GM19395 (cell line): Measurements from ENCODE around the gene CA5A.
"Not testable (repeated sequence)": the region's sequence is repeated elsewhere in the genome, so short reads cannot be mapped to it uniquely, and the experiment has no call there.

Experiments used
- ATAC-seq: cut with Tn5 transposase; IDR thresholded peaks from one replicate; pipeline ENCODE4 v1.9.1; 2021; ENCODE audit warnings: mild to moderate bottlenecking, moderate library complexity; ENCODE audit not compliant: unreplicated experiment

CA5A gene

DNA sequence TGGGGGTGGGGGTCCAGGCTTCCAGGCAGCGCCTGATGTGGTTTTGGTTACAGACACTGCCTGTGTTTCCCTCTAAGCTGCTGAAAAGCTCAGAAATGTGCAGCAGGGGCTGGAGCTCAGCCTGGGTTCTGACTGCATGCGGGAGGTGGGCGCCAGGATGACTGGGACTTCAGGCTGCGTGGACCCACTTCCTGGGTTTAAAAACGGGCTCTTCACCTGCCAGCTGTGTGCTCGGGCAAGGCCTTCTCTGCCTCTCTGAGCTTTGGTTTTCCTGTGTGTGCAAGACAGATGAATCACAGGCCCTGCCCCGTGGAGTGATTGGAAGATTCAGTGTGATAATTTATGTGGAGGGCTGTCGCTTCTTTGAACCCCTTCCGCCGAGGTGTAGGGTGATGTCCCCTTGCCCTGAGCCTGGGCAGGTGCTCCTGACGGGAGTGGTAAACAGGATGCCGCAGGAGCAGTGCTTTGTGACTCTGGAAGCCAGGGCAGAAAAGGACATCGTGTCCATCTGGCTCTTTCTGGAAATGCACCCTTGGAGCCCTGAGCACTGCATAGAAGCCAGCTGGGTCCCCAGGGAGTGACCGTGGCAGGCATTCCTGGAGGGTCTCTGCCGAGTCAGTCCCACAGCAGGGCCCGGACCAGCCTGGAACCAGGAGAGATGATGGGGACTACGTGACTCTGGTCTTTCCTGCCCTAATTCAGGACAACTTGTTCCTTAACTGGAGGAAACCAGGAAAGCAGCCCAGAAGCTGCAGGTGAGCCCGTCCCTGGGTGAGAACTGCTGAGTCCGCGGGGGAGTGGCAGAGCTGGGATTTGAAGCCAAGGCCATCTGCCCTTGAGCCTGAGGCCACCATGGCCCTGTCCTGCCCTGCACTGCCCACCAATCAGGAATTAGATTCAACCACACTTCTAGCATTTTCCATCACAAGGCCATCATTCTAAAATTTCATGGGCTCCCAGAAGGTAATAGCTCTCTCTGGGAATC is 38.5 kb downstream of the CA5A start:
- no peak for ATAC-seq

DNA sequence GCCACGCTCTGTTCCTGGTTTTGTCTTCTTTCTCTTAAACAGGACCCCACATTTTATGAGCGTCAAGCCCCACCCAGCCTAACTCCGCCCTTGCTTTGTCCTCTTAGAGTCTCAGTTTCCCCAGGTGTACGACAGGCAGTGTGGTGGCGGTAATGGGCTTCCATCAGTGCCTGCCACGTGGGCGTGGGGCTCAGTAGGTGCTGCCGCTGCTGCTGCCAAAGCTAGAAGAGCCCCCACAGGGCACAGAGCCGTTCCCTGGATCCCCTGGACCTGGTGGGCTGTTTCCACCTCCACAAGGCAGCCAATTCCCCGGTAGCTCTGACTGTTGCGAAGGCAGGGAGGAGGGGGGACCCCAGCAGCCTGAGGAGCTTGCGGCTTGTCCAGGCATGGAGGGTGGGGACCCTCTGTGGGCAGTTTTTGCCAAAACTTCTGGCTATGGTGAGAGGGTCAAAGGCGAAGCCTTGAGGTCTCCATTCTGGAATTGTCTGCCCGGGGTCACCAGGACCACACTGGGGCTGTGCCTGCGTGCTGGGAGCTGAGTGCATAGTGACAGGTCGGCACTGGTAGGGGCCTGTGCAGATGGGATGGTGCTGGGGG is 39.3 kb downstream of the CA5A start:
- not testable (repeated sequence) for ATAC-seq

DNA sequence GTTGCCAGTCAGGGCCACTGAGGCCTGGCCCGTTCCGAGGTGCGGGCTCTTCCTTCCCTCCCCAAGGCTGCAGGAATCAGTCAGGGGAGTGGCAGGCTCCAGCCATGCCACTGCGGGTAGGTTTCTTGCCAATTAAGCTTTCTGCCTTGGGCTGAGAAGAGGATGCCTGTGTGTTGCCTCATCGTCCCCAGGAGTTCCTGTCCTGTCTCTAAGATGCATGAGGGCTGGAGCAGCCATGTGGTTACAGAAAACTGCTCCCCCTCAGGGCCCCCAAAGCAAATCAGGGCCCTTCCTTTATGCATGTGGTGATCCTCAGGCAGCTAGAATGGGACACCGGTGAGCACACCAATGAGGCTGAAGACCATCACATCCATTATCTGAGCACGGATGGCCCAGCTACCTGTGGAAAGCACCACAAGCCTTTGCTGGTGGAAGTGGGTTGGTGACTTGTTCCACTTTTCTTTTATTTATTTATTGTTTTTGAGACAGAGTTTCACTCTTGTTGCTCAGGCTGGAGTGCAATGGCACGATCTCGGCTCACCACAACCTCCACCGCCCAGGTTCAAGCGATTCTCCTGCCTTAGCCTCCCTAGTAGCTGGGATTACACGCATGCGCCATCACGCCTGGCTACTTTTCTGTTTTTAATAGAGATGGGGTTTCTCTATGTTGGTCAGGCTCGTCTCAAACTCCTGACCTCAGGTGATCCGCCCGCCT is 40.0 kb downstream of the CA5A start:
- not testable (repeated sequence) for ATAC-seq

DNA sequence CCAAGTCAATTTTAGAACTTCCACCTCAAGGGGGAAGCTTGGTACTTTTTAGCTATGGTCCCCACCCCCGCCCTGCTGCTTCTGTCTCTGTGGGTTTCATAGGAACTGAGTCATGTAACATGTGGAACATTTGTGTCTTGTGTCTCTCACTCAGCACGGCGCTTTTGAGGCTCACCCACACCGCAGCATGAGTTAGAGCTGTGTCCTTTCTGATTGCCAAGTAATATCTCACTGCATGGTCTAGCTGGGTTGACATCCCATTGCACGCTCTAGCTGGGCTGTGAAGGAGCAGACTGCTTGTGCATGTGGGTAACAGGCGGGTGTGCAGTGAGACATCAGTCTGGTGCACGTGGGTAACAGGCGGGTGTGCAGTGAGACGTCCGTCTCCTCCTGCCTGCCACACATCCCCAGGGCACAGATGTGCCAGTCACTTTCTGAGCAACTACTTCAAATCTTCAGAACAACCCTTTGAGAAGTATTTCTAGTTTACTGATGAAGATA is 40.6 kb downstream of the CA5A start:
- peak; percentile 66 for ATAC-seq

DNA sequence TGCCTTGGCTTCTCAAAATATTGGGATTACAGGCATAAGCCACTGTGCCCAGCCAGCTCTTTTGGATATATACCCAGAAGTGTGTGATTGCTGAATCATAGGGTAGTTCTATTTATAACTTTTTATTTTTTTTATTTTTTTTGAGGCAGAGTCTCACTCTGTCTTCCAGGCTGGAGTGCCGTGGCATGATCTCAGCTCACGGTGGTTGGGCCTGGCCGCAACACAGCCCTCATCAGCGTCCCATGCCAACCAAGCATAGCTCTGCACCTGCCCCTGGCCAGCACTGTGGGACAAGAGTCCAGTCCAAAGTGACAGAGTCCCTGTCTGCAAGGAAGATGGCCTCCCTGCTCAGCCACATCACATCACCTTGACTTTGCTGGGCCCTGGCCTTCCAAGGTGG is 42.3 kb downstream of the CA5A start:
- not testable (repeated sequence) for ATAC-seq

DNA sequence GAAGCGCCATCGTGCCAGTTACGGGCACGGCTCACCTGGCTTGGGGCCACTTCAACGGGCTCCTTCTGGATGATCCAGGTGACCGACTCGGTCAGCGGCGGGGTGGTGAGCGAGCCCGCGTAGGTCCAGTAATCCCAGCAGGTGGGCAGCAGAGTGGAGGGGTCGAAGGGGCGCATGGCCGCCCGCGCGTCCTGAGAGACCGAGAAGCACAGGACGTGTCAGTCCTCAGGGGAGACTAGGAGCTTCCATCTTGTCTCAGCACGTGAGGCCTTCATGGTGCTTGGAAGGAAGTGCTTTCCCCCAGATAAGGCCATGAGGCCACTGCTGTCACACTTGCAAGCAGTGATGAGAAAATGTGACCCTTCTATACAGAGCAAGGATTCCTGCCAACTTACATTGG is 44.6 kb downstream of the CA5A start:
- no peak for ATAC-seq

DNA sequence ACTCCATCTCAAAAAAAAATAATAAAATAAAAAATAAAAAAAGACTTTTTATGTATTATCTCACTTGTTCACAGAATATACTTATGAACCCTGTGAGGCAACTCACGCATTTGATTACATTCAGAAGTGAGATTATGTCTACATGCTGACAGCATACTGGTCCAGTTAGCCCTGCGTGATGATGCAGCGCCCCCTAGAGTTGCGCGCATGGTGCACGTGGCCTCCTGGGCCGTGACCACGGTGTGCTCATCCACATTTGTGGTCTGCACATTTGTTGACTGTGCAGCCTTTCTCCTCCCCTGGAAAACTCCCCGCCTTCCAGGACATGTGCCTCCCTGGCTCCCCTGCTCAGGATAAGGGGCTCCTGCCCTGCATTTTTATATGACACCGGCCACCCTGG is 46.6 kb downstream of the CA5A start:
- ATAC-seq, result not testable (repeated sequence)

DNA sequence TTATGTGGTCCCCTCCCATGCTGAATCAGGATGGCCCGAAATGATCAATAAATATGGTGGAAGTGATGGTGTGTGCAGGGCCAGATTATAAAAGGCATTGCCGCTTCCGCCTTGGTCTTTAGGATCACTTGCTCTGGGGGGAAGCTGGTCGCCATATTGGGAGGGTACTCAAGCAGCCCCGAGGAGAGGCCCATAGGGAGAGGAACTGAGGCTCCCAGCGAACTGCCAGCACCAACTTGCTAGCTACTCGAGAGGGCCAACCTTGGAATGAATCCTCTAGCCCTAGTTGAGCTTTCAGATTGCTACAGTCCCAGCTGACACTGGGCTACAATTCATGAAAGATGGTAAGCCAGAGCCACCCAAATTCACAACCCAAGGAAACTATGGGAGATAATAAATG is 48.0 kb downstream of the CA5A start:
- not testable (repeated sequence) for ATAC-seq

DNA sequence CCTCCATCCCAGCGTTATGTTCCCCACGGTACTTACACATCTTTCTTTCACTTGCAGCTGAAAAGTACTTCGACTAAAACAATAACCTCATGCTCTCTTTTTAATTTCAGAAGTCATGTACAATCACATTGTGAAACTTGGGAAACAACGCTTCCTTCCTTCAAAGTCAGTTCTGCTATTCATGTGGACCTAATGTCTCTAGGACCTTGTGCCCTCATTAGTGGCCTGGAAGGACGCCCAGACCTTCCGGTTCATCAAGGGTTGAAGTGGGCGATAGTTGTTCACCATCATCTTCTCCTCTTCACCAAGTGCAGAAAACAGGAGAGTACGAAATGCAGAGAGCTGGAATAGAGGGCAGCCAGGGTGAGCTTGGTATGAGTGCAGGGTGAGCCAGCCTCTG is 48.4 kb downstream of the CA5A start:
- not testable (repeated sequence) for ATAC-seq

DNA sequence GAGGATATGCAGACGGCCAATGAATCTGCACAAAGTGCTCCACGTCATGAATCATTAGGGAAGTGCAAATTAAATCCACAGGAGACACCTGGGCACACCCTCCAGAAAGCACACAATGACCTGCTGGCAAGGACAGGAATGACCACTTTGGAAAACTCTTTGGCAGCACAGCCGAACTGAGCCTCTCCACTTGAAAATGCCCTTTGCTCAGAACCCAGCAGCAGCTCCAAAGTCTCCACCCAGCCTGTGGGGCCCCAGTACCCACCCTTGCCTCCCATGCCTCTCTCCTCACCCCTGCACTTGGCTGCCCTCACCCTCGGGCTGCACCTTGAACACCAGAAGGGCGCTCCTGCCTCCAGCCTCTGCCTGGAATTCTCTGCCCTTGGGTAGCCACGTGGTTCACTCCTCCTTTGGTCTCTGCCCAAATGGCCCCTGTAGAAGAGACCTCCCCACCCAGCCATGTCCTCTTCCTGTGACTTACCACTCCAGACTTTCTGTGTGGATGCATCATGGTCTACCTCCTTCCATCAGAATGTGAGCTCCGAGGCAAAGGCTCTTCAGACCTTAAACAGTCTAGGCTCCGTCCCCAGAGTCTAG is 50.9 kb downstream of the CA5A start:
- ATAC-seq, result not testable (repeated sequence)

DNA sequence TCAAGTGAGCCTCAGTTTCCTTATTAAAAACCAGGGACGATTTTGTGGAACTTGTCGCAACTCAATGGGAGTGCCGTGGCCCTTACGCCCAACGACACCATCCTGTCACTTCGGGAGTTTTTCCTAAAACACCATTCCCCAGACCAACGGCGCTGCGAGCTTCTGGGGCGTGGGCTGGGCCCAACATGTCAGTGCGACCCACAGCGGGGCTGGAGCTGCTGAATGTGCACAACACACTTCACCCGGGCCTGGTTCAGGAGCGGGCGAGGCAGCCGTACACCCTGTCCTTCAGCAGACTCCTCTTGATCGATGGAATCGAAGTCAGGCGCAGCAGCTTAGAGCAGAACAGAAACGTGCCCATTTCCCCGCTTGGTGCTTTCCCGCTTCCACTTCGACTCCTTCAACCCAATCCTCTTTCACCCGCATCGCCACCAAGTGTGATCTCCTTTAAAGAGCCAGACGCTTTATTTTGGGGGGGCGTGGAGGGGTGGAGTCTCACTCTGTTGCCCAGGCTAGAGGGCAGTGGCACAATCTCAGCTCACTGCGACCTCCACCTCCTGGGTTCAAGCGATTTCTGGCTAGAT is 53.8 kb downstream of the CA5A start:
- no peak for ATAC-seq

DNA sequence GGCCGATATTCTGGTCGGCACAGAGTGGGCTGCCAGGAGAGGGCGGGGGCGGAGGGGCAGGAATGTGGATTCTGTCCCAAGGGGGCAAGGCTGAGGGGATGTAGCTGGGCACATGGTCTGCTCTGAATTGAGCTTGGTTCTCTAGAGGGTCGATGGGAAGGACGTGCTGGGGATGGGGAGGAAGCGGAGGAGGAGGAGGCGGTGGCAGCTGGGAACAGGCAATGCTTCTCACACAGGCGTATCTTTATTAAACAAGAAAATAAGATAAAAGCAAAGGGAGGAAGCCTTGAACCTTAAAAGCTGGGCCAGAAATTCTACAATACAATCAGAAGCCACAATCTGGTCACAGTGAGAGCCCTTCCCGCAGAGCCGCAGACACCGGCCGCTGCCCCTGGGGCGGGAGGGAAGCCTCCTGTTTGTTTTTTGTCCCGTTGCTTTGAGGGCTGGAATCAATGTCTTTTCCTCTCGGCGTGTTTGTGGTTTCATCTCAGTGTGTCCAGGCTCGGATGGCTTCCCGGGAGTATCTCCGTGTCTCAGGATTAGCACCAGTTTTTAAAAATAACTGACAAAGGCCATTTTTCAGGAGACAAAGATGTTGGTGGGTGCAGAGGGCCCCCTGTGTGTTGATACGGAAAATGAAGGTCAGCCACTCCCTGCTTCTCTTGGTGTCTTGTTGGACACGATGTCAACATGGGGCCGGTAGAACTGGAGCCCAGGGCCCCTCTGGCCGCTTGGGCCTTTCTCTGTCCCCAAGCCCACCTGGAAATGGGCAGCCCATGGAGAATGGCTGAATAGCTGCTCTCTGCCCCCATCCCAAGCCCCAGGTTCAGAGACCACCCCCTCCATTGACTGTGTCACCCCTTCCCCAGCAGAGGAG is 54.8 kb downstream of the CA5A start:
- no peak for ATAC-seq

DNA sequence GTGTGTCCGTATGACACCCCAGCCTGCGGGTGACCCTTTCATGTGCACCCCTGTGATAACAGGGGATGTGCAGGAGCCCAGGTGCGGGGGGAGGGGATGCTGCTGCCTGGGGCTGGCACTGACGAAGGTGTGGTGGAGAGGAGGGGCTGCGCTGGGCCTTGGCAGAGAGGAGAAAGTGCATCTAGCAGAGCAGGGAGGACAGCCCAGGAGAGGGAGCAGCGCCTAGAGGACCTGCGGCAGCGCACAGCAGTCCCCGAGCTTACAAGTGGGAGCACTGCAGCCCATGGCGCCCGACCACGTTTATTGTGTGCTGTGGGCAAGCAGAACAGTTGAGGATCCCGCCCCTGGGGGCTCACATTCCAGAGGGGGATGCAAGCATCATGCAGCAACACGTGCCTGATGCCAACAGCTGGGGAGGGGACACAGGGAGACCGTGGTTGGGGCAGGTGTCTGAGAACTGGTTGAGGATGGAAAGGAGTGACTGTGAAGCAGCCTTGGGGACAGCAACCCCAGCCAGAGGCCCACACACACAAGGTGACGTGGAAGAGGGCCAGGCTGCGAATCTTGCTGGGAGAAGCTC is 56.1 kb downstream of the CA5A start:
- ATAC-seq, result no peak

DNA sequence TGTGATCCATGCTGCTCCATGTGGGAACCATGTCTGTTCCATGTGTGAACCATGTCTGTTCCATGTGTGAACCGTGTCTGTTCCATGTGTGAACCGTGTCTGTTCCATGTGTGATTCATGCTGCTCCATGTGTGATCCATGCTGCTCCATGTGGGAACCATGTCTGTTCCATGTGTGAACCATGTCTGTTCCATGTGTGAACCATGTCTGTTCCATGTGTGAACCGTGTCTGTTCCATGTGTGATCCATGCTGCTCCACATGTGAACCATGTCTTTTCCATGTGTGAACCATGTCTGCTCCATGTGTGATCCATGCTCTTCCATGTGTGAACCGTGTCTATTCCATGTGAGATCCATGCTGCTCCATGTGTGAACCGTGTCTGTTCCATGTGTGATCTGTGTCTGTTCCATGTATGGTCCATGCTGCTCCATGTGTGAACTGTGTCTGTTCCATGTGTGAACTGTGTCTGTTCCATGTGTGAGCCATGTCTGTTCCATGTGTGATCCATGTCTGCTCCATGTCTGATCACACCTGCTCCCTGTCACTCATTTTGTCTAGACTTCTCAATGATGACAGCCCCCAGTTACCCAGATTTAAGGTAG is 56.8 kb downstream of the CA5A start:
- ATAC-seq, result not testable (repeated sequence)

DNA sequence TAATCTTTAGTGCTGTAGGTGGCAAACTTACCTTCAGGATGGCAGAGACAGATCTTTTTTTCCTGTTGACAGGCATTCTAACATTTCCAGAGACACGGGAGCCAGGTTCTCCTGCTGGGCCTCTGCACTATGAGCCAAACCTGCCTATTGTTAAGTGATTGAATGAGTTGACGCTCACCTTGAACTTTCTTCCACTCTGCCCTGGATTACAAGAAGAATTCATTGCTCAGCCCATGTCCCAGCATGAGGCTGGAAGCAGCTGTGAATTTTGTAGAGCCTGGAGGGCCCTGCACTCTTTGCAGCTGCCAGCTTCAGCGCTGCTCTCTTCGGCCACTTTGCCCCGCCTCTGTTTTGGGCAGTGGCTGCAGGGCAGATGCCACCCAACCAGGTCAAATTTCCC is 57.6 kb downstream of the CA5A start:
- ATAC-seq, result no peak

DNA sequence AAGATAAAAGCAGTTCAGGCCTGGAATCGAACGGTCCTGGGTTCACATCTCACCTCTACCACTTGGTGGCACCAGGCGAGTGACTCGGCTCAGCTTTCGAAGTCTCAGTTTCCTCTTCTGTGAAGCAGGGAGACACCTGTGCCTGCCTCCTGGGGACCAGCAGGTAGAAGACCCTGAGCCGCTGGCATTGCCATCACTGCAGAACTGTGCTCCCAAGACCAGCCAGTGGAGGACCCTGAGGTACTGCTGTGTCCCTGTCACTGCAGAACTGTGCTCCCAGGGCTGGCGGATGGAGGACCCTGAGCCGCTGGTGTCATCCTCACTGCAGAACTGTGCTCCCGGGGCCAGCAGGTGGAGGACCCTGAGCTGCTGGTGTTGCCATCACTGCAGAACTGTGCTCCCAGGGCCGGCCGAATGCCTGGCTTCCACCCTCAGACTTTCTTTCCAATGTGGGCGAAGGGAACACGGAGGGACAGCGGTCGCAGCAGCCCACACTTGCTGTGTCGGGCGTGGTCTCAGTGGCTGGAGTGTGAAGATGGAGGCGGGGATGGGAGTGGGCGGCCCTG is 58.3 kb downstream of the CA5A start:
- ATAC-seq, result no peak

DNA sequence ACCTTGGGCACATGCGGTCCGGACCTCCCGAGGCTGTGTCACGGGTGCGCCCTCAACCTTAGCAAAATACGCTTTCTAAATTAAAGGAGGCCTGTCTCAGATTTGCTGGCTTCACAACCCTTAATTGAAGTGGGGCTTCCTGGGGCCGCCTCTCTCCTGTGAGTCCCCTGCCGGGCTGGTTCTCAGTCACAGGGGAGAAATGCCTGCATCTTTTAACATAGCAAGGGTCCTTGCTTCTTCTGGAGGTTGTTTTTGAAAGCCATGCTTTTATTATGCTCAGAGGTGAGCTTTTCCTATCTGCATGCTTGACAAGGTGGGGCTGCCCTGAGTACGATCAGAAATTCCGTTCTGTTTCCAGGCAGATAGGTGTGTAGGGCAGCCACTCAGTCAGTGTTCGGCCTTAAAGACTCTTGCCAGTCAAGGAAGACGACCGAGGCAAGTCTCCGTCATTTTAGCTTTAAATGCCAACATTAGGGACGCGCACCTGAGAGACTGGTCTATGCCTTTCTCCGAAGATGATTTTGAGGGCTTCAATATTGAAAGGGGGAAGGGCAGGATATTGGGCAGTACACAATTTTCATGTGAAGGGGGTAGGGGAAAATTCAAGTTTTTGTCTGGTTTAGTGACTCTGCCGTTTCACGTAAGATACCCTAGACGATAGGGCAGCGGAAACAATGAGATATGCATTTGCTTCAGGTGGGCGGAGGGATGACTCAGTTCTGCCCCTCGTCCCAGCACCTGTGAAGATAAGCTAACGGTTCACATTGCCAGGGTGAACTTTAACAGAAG is 61.5 kb downstream of the CA5A start:
- ATAC-seq, result no peak
